H54 (cell line): ENCODE data around the gene GATA5.

Experiments
- DNase-seq: peaks from one replicate; pipeline ENCODE4 v3.0.0; 2011; ENCODE audit warnings: low spot score, mixed read lengths; ENCODE audit not compliant: insufficient read length
- FAIRE-seq: peaks from 3 replicates; lab custom pipeline; 2011; peaks lifted over from hg19 to GRCh38; lab: Jason Lieb, UNC
- POLR2A ChIP-seq: IDR thresholded peaks from 2 replicates; pipeline ENCODE4 v1.6.1; 2011; ENCODE audit warnings: low read depth, mild to moderate bottlenecking, low read length

GATA5 gene

DNA sequence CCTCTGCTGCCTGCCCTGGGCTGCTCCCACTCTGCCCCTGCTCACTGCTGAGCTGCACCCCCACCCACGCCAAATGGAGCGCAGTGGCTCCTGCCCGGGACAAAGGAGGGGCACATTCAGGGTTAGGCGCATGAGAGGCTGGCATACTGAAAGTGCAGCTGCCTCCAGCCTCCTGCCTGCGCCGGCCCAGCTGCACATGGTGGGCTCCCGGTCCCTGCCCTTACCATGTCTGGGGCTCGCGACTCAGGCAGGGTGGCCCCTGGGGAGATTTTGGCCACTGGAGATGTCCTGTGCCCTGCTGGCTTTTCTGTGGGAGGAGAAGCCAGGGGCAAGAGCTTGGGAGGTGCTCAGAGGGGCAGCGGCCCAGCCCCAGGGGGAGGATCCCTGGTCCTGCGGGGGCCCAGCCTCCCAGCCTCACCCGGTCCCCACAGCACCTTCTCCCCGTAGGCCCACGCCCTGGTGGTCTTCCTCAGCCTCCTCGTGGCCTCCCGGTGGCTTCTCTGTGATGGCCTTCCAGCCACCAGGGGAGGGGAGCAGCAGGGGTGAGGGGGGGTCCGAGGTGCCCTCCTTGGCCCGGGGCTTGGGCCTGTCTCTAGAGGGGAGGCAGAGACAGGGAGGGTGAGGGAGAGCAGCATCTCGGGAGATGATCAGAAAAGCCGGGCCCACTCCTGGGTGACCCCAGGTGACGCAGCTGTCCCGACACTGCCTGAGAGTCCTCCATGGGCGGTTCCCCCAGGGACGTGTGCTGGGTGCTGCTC, 60.3 kb downstream of the GATA5 start:
- DNase-seq, result no peak
- TF ChIP-seq POLR2A, result no peak
- no peak for FAIRE-seq

DNA sequence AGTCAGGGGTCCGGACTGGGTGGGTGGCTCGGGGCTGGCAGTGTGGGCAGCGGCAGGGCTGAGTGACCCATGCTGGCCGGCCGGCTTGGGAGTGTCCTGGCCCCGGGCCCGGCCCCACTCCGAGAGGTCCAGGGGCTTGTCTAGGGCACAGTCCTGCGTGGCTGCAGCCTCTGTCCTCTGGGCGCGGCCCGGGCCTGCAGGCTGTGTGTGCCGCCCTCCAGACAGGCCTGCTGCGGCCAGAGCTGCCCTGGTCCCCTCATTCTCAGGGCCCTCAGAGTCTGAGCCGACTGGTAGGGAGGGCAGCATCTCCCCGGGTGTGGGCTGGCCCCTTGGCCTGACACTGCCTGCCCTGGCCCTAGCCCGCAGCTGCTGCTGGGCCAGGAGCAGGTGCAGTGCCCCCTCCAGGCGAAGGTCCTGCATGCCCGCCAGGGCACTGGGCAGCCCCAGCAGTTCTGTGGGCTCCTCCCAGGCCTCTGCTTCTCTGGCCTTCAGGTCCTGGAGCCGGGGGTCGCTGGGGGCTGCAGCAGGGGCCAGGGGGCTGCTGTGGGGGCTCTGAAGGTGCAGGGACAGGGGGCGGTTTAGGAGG, 61.8 kb downstream of the GATA5 start:
- DNase-seq (peak; percentile 70), FAIRE-seq (no peak)
- no peak for TF ChIP-seq POLR2A
